GM12872 (cell line): Measurements from ENCODE around the gene THSD4.
A peak's percentile ranks its signal among the peaks of the same experiment; 100 is the strongest.

Experiments
- CTCF ChIP-seq: IDR thresholded peaks from 3 replicates; pipeline ENCODE4 v1.5.1; 2011; ENCODE audit warnings: low read depth, mild to moderate bottlenecking, low read length, moderate library complexity; ENCODE audit not compliant: insufficient read depth

Gene THSD4

DNA sequence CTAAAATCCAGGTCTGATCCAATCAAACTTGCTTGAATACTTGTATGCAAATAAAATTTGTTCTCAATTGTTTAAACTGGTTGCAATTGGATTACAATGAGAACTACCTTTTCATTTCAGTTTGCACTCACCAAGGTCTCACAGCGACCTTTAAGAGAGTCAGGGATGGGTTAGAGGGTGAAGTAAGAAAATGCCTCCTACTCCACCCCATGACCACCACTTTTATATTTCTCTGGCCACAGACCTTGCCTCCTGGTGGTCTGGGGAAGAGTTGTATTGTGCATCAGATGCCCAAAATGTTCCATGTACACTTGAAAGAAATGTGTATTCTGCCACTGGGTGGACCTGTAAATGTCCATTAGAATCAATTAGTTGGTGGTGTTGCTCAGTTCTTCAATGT is 16.4 kb upstream of the THSD4 start:
- no peak for TF ChIP-seq CTCF

DNA sequence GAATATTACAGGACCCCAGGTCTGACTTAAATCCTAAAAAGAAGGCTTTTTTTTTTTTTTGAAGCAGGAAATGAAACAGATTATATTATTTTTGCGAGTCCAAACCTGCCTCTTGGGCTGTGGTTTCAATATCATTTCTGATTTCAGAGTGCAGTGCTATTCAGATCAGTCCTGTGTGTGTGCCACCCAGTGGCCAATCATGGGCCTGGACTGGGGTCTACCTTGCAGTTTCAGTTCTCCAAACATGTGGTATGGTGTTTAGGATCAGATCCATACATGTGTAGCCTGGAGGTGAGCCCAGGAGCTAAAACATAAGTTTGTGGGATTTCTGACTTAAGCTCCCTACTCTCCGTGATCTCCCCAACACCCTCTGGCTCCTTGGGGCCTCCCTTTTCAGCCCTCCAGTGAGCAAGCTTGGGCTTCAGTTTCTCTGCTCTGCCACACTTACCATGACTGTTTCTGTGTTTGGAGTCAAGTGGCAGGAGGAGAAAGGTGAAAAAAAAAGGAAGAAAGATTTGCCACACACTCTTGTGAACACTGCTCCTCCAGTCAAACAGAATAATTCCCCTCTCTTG is 12.1 kb upstream of the THSD4 start:
- peak; percentile 53; the same call in 2 of the 3 replicates for TF ChIP-seq CTCF

GRCh38 chr15:71104636-71105035 is 10.6 kb upstream of the THSD4 start:
- no peak for TF ChIP-seq CTCF

- no peak for TF ChIP-seq CTCF
Measured at GRCh38 chr15:71105444-71105843, 9.8 kb upstream of the THSD4 start.

DNA sequence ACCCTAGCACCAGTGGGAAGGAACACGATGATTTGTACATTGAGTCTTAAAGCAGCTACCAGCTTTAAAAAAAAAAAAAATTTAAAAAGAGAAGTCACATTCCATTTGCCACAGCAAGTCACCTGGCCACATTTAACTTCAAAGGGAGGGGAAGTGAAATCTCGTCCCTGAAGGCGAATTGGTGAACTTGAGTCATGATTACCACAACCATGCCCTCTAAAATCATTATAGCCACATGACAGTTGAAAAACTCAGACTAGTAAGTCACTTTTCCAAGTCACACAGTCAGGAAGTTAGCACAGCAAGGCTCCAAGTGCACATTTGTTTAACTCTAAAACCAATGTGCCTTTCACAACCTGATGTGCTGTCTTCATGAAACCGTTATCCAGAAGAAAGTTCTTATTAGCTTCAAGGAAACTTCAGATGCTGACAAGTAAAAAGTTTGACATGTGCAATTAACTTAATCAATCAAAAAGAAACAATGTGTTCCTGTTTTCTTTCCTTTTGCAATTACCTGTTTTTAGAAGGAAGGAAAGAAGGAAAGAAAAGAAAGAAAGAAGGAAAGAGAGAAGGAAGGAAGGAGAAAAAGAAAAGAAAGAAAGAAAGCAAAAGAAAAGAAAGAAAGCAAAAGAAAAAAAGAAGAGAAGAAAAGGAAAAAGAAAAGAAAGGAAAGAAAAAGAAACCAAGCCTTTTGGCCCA is 8.3 kb upstream of the THSD4 start:
- TF ChIP-seq CTCF, result no peak

- TF ChIP-seq CTCF, result no peak
Measured at GRCh38 chr15:71107501-71107815, 7.8 kb upstream of the THSD4 start.

- TF ChIP-seq CTCF, result no peak
Measured at GRCh38 chr15:71109130-71109529, 6.1 kb upstream of the THSD4 start.
